Measurements from ENCODE around the gene CFAP61.

The CFAP61 gene

GRCh38 chr20:20406306-20406705 is 354.0 kb downstream of the CFAP61 start:
- Histone ChIP-seq H3K4me1 (ENCODE audit: control insufficient read depth in 2 of 2, insufficient read depth in 2 of 2, low read length in 2 of 2) (no peaks in the 10 kb centered on the region), H3K27ac (ENCODE audit: low read depth in 2 of 2, low read length in 2 of 2) (no peak overlapping the region), H3K9ac (ENCODE audit: low read depth in 1 of 2, low read length in 2 of 2) (no peak overlapping the region), H3K27me3 (ENCODE audit: control insufficient read depth in 2 of 2, insufficient read depth in 2 of 2, low read length in 2 of 2) (no peaks in the 10 kb centered on the region), H3K9me3 (ENCODE audit: control insufficient read depth in 2 of 2, low read length in 2 of 2) (no peaks in the 10 kb centered on the region), H3K36me3 (ENCODE audit: control insufficient read depth in 2 of 2, insufficient read depth in 2 of 2, low read length in 2 of 2) (peaks cover 5% of the 10 kb centered on the region in 2 donors), H3K4me3 (ENCODE audit: low read length in 2 of 2) (no peak overlapping the region)

GRCh38 chr20:20407891-20408805 is 355.8 kb downstream of the CFAP61 start:
- H3K36me3 ChIP-seq (ENCODE audit: control insufficient read depth in 2 of 2, insufficient read depth in 2 of 2, low read length in 2 of 2) = peaks cover 2 to 4% of the 10 kb centered on the region in 2 donors
- no peaks in the 10 kb centered on the region for H3K27me3 ChIP-seq (ENCODE audit: control insufficient read depth in 2 of 2, insufficient read depth in 2 of 2, low read length in 2 of 2)
- H3K27ac ChIP-seq (ENCODE audit: low read depth in 2 of 2, low read length in 2 of 2) = no peak overlapping the region
- H3K4me3 ChIP-seq (ENCODE audit: low read length in 2 of 2) = no peak overlapping the region
- H3K4me1 ChIP-seq (ENCODE audit: control insufficient read depth in 2 of 2, insufficient read depth in 2 of 2, low read length in 2 of 2) = no peaks in the 10 kb centered on the region
- no peaks in the 10 kb centered on the region for H3K9me3 ChIP-seq (ENCODE audit: control insufficient read depth in 2 of 2, low read length in 2 of 2)
- H3K9ac ChIP-seq (ENCODE audit: low read depth in 1 of 2, low read length in 2 of 2) = no peak overlapping the region

- H3K36me3 ChIP-seq (ENCODE audit: control insufficient read depth in 2 of 2, insufficient read depth in 2 of 2, low read length in 2 of 2) = peaks cover 0 to 4% of the 10 kb centered on the region in 2 donors
- no peaks in the 10 kb centered on the region for H3K27me3 ChIP-seq (ENCODE audit: control insufficient read depth in 2 of 2, insufficient read depth in 2 of 2, low read length in 2 of 2)
- no peak overlapping the region for H3K9ac ChIP-seq (ENCODE audit: low read depth in 1 of 2, low read length in 2 of 2)
- H3K9me3 ChIP-seq (ENCODE audit: control insufficient read depth in 2 of 2, low read length in 2 of 2) = no peaks in the 10 kb centered on the region
- H3K4me3 ChIP-seq (ENCODE audit: low read length in 2 of 2) = no peak overlapping the region
- H3K27ac ChIP-seq (ENCODE audit: low read depth in 2 of 2, low read length in 2 of 2) = no peak overlapping the region
- H3K4me1 ChIP-seq (ENCODE audit: control insufficient read depth in 2 of 2, insufficient read depth in 2 of 2, low read length in 2 of 2) = no peaks in the 10 kb centered on the region
Observed at GRCh38 chr20:20409331-20409730, 357.0 kb downstream of the CFAP61 start.

All from mucosa of rectum (tissue), 2 donors.